GM23338 (cell line): ENCODE data around the gene SETD1B. TPM values are rescaled to one million over a fixed set of nuclear protein-coding genes. Genes with fewer than 3 reads are reported as not detected.

Experiments used
- ATAC-seq: fragments of 200-7000 bp; cut with Tn5 transposase; 3 replicates; pipeline ENCODE4 v1.9.1; 2020
- DNase-seq: peaks from one replicate; pipeline ENCODE4 v3.0.0-alpha.2; 2015; ENCODE audit warnings: low spot score
- H2AFZ ChIP-seq: fragments of 200-600 bp; sonication (generic); 2 replicates; pipeline ENCODE4 v1.8.0; 2016; ENCODE audit warnings: antibody characterized with exemption, mild to moderate bottlenecking, moderate library complexity
- H3F3A ChIP-seq: fragments of 200-600 bp; sonication (generic); replicated peaks from 2 replicates; pipeline ENCODE4 v1.8.0; 2017; ENCODE audit warnings: antibody characterized with exemption, mixed run types, low read depth
- H3K27ac ChIP-seq: fragments of 200-600 bp; sonication (generic); 2 replicates; pipeline ENCODE4 v1.6.1; 2016; ENCODE audit warnings: low read depth
- H3K27me3 ChIP-seq: fragments of 200-600 bp; sonication (generic); 2 replicates; pipeline ENCODE4 v1.8.0; 2016; ENCODE audit warnings: mild to moderate bottlenecking, mixed run types, moderate library complexity; ENCODE audit not compliant: insufficient read depth
- H3K36me3 ChIP-seq: fragments of 200-600 bp; sonication (generic); 2 replicates; pipeline ENCODE4 v1.8.0; 2016; ENCODE audit warnings: mild to moderate bottlenecking; ENCODE audit not compliant: insufficient read depth
- H3K4me1 ChIP-seq: fragments of 200-600 bp; sonication (generic); 2 replicates; pipeline ENCODE4 v1.8.0; 2016; ENCODE audit warnings: mild to moderate bottlenecking, moderate library complexity; ENCODE audit not compliant: insufficient read depth
- H3K4me2 ChIP-seq: fragments of 200-600 bp; sonication (generic); 2 replicates; pipeline ENCODE4 v1.7.1; 2017; ENCODE audit warnings: mixed run types
- H3K4me3 ChIP-seq: fragments of 200-600 bp; sonication (generic); 2 replicates; pipeline ENCODE4 v1.6.1; 2016; ENCODE audit warnings: mixed run types
- H3K79me2 ChIP-seq: fragments of 200-600 bp; sonication (generic); replicated peaks from 2 replicates; pipeline ENCODE4 v1.8.0; 2017; ENCODE audit warnings: mild to moderate bottlenecking; ENCODE audit not compliant: insufficient read depth
- H3K9me2 ChIP-seq: fragments of 200-600 bp; sonication (generic); 2 replicates; pipeline ENCODE4 v1.8.0; 2017; ENCODE audit not compliant: insufficient read depth
- H4K20me1 ChIP-seq: fragments of 200-600 bp; sonication (generic); replicated peaks from 2 replicates; pipeline ENCODE4 v1.8.0; 2017; ENCODE audit warnings: mild to moderate bottlenecking; ENCODE audit not compliant: insufficient read depth
- H3K27ac Mint-ChIP-seq: 2 replicates; pipeline ENCODE4 v1.8.0; 2020; ENCODE audit warnings: inconsistent platforms, mild to moderate bottlenecking, moderate library complexity, mixed read lengths
- H3K27me3 Mint-ChIP-seq: 3 replicates; pipeline ENCODE4 v1.8.0; 2022; ENCODE audit warnings: low read depth, mild to moderate bottlenecking, moderate library complexity, mixed read lengths, inconsistent platforms; ENCODE audit not compliant: insufficient read depth, poor library complexity
- H3K36me3 Mint-ChIP-seq: 3 replicates; pipeline ENCODE4 v1.8.0; 2021; ENCODE audit warnings: low read depth, mild to moderate bottlenecking, inconsistent platforms, moderate library complexity, mixed read lengths
- H3K4me1 Mint-ChIP-seq: 3 replicates; pipeline ENCODE4 v1.8.0; 2020; ENCODE audit warnings: mild to moderate bottlenecking, inconsistent platforms, mixed read lengths
- H3K4me3 Mint-ChIP-seq: 3 replicates; pipeline ENCODE4 v1.8.0; 2021; ENCODE audit warnings: moderate library complexity, mild to moderate bottlenecking, inconsistent platforms, mixed read lengths
- H3K9me3 Mint-ChIP-seq: 3 replicates; pipeline ENCODE4 v1.8.0; 2020; ENCODE audit warnings: moderate library complexity, mild to moderate bottlenecking, inconsistent platforms, mixed read lengths
- CREB1 ChIP-seq: fragments of 250-450 bp; sonication (Bioruptor Pico); IDR thresholded peaks from 2 replicates; pipeline ENCODE4 v1.5.0; 2020; ENCODE audit warnings: low read depth, mild to moderate bottlenecking, moderate library complexity
- CTCF ChIP-seq, 2 experiments: fragments of 200-600 bp in 1 of 2; sonication (generic) in 1 of 2; conservative IDR thresholded peaks; 2 replicates each; pipeline versions ENCODE4 v1.5.1 to v1.6.1; 2016 to 2017; ENCODE audit warnings: antibody characterized with exemption in 2 of 2, low read depth in 2 of 2, mild to moderate bottlenecking in 2 of 2, moderate library complexity in 1 of 2
- ETS1 ChIP-seq: IDR thresholded peaks from 2 replicates; pipeline ENCODE4 v1.6.1; 2016; ENCODE audit warnings: antibody characterized with exemption
- EZH2 ChIP-seq: fragments of 200-600 bp; sonication (generic); IDR thresholded peaks from one replicate; pipeline ENCODE4 v1.8.0; 2017; ENCODE audit warnings: antibody characterized with exemption, mild to moderate bottlenecking, low read depth; ENCODE audit not compliant: unreplicated experiment
- JUNB ChIP-seq: IDR thresholded peaks from one replicate; pipeline ENCODE4 v1.6.1; 2016; ENCODE audit warnings: antibody characterized with exemption; ENCODE audit not compliant: unreplicated experiment
- NANOG ChIP-seq: IDR thresholded peaks from 2 replicates; pipeline ENCODE4 v1.6.1; 2016; ENCODE audit warnings: antibody characterized with exemption, borderline replicate concordance
- POLR2AphosphoS5 ChIP-seq: IDR thresholded peaks from 2 replicates; pipeline ENCODE4 v1.6.1; 2016; ENCODE audit warnings: antibody characterized with exemption, low read depth
- STAT1 ChIP-seq: IDR thresholded peaks from one replicate; pipeline ENCODE4 v1.6.1; 2016; ENCODE audit warnings: antibody characterized with exemption; ENCODE audit not compliant: unreplicated experiment
- ZNF114 ChIP-seq: fragments of 250-450 bp; sonication (Bioruptor Pico); IDR thresholded peaks from 2 replicates; pipeline ENCODE4 v1.5.0; 2020; ENCODE audit warnings: mild to moderate bottlenecking, moderate library complexity
- polyA plus RNA-seq: library from polyadenylated mRNA; unstranded; fragments of >200 nt; fragmentation: Nextera tagmentation; extraction: Ambion mirVana; gene quantifications from 2 replicates; pipeline ENCODE4 v1.2.1, GENCODE V29; 2016
- total RNA-seq: library from RNA; depleted of rRNA; stranded (reverse); fragments of >200 nt; shearing (Covaris generic); gene quantifications from 2 replicates; pipeline ENCODE4 v1.2.3, GENCODE V29; 2014

The SETD1B gene
- total and polyA plus RNA-seq, 2 experiments from 2014 or later: 3.1 to 8.7 TPM

- H2AFZ ChIP-seq: no peak overlapping the region
- H3K9me2 ChIP-seq: no peaks in the 10 kb centered on the region
- peak overlapping the region; percentile 82 for H3K4me2 ChIP-seq
- Mint-ChIP-seq H3K9me3 (peaks cover 5% of the 10 kb centered on the region; the same call in 2 of the 3 replicates), H3K4me1 (peaks cover 47% of the 10 kb centered on the region), H3K36me3 (peaks cover 51% of the 10 kb centered on the region), H3K4me3 (peak overlapping the region; percentile 90), H3K27ac (peak overlapping the region; percentile 100), H3K27me3 (peaks cover 32% of the 10 kb centered on the region)
- DNase-seq (no peak), ATAC-seq (no peak)
- no peaks in the 10 kb centered on the region for H3K36me3 ChIP-seq
- peaks cover 38% of the 10 kb centered on the region for H3K4me1 ChIP-seq
- peaks cover 63% of the 10 kb centered on the region for H3K79me2 ChIP-seq
- no peaks in the 10 kb centered on the region for H3K27me3 ChIP-seq
- no peak for TF ChIP-seq ZNF114 (CRISPR knock-in tag)
- H3K27ac ChIP-seq: peak overlapping the region; percentile 99
- H4K20me1 ChIP-seq: peaks cover 9% of the 10 kb centered on the region; the same call in 1 of the 2 replicates
- peak overlapping the region; percentile 59 for H3K4me3 ChIP-seq
- H3F3A ChIP-seq: peaks cover 19% of the 10 kb centered on the region; the same call in 1 of the 2 replicates
These were observed 1.3 kb upstream of the SETD1B start for GRCh38 chr12:121802485-121802842.

GRCh38 chr12:121802843-121803698 is 738 bp upstream of the SETD1B start:
- Histone ChIP-seq H3K79me2 (peaks cover 62% of the 10 kb centered on the region), H3K4me2 (peak overlapping the region; percentile 82), H4K20me1 (peaks cover 9% of the 10 kb centered on the region; the same call in 1 of the 2 replicates), H3K4me3 (peak overlapping the region; percentile 59), H3K4me1 (peaks cover 31% of the 10 kb centered on the region), H2AFZ (no peak overlapping the region), H3K36me3 (no peaks in the 10 kb centered on the region), H3K9me2 (no peaks in the 10 kb centered on the region), H3K27ac (peak overlapping the region; percentile 99), H3K27me3 (no peaks in the 10 kb centered on the region), H3F3A (peaks cover 13% of the 10 kb centered on the region; the same call in 1 of the 2 replicates)
- H3K36me3 Mint-ChIP-seq: peaks cover 48% of the 10 kb centered on the region
- H3K27ac Mint-ChIP-seq: peak overlapping the region; percentile 100
- TF ChIP-seq STAT1: no peak
- TF ChIP-seq POLR2AphosphoS5: peak; percentile 91
- 0 out of 2 replicates have a peak, but pooled peaks have one; percentile 31 for TF ChIP-seq CREB1
- peak; percentile 50; the same call in 1 of the 2 replicates for TF ChIP-seq ETS1
- ATAC-seq (peak; percentile 36), DNase-seq (peak; percentile 93)
- peaks cover 29% of the 10 kb centered on the region for H3K27me3 Mint-ChIP-seq
- H3K4me3 Mint-ChIP-seq: peak overlapping the region; percentile 90
- peaks cover 45% of the 10 kb centered on the region for H3K4me1 Mint-ChIP-seq
- H3K9me3 Mint-ChIP-seq: peaks cover 5% of the 10 kb centered on the region; the same call in 1 of the 3 replicates

- Mint-ChIP-seq H3K27me3 (peaks cover 27% of the 10 kb centered on the region), H3K4me3 (peak overlapping the region; percentile 89), H3K27ac (no peak overlapping the region), H3K36me3 (peaks cover 49% of the 10 kb centered on the region), H3K9me3 (peaks cover 5% of the 10 kb centered on the region; the same call in 1 of the 3 replicates), H3K4me1 (peaks cover 32% of the 10 kb centered on the region)
- H3K27ac ChIP-seq: no peak overlapping the region
- H3K4me2 ChIP-seq: peak overlapping the region; percentile 98
- no peaks in the 10 kb centered on the region for H3K36me3 ChIP-seq
- no peak for DNase-seq
- H3K27me3 ChIP-seq: no peaks in the 10 kb centered on the region
- no peaks in the 10 kb centered on the region for H3K9me2 ChIP-seq
- no peak overlapping the region for H2AFZ ChIP-seq
- H3F3A ChIP-seq: no peaks in the 10 kb centered on the region
- peaks cover 61% of the 10 kb centered on the region for H3K79me2 ChIP-seq
- peaks cover 18% of the 10 kb centered on the region for H3K4me1 ChIP-seq
- ATAC-seq: no peak
- peak overlapping the region; percentile 86 for H3K4me3 ChIP-seq
- no peaks in the 10 kb centered on the region; the same call in 1 of the 2 replicates for H4K20me1 ChIP-seq
- TF ChIP-seq CREB1: no peak
- TF ChIP-seq ZNF114 (CRISPR knock-in tag): no peak
- no peak for TF ChIP-seq CTCF (conservative IDR thresholded peaks at IDR 0.05; ENCODE audit: low read depth in 2 of 2)
- no peak for TF ChIP-seq JUNB
- no peak for TF ChIP-seq STAT1
- TF ChIP-seq EZH2: no peak
- no peak for TF ChIP-seq NANOG
These were observed 755 bp downstream of the SETD1B start for GRCh38 chr12:121804417-121805111.
